RPMI7951 (cell line): Measurements from ENCODE around the gene RFX4. TPM values are rescaled to one million over a fixed set of nuclear protein-coding genes. Genes with fewer than 3 reads are reported as not detected.
A peak's percentile ranks its signal among the peaks of the same experiment; 100 is the strongest.
"Not testable (repeated sequence)": the region's sequence is repeated elsewhere in the genome, so short reads cannot be mapped to it uniquely, and the experiment has no call there.

Source experiments
- DNase-seq: peaks from one replicate; pipeline ENCODE4 v3.0.0-alpha.2; 2012; ENCODE audit warnings: low read depth
- total RNA-seq: library from RNA; depleted of rRNA; stranded (reverse); fragments of >200 nt; shearing (Covaris generic); gene quantifications from 2 replicates; pipeline ENCODE4 v1.2.3, GENCODE V29; 2014

The RFX4 gene
- total RNA-seq, 1 experiment from 2014 or later = not detected

DNA sequence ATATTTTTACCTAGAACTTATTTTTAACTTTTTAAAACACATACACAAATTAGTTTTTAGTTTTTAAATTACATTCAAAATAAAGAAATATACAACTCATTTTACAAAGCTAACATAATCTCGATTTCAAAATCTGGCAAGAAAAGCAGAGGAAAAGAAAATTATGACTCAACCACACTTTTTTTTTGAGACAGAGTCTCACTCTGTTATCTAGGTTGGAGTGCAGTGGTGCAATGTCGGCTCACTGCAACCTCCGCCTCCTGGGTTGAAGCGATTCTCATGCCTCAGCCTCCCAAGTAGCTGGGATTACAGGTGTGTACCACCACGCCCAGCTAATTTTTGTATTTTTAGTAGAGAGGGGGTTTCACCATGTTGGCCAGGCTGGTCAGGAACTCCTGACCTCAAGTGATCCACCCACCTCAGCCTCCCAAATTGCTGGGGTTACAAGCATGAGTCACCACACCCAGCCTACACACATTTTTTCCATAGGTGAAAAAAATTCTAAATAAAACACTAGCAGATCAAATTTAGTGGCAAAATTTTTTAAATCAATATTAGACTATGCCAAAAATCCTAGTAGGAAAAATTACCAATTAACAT lies 143.9 kb downstream of the RFX4 start:
- DNase-seq = not testable (repeated sequence)

DNA sequence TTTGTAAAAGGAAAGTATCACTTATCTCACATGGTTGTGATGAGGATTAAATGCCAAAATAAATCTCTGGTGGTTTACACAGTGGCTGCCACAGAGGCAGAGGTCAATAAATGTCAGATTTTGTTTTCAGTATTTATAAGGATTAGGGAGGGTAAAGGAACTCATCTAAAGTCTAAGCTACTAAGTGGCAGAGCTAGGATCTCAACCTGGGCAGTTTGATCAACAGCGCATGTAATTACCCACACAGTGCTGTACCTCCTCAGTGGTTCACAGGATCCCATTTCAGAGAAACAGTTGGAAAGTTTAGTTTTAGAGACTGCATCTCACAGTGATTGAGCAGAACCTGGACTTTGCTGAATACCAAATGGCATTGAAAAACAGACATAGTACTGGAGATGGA lies 146.8 kb downstream of the RFX4 start:
- DNase-seq = no peak

DNA sequence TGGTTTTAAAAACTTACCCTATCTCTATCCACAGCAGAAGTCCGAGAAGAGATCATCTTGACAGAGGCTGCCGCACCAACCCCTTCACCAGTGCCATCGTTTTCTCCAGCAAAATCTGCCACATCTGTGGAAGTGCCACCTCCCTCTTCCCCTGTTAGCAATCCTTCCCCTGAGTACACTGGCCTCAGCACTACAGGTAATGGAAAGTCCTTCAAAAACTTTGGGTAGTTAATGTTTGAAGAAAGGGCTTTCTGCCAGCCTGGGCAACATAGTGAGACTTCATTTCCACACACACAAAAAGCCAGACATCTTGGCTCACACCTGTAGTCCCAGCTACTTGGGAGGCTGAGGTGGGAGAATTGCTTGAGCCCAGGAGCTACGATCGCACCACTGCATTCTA lies 150.1 kb downstream of the RFX4 start:
- no peak for DNase-seq

DNA sequence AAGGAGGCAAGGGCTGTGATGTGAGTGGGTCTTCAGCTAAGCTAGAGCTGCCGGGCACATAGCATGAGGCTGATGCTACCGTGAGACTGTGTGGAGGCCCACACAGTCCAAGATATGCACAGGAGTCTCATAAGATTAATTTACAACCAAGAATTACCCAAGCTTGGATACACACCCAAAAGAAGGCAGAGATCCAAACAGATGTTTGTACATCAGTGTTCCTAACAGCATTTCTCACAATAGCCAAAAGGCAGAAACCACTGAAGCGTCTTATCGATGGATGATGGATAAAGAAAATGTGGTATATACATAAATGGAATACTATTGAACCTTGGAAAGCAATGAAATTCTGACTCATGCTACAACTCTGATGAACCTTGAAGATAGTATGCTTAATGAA lies 150.9 kb downstream of the RFX4 start:
- DNase-seq = no peak

DNA sequence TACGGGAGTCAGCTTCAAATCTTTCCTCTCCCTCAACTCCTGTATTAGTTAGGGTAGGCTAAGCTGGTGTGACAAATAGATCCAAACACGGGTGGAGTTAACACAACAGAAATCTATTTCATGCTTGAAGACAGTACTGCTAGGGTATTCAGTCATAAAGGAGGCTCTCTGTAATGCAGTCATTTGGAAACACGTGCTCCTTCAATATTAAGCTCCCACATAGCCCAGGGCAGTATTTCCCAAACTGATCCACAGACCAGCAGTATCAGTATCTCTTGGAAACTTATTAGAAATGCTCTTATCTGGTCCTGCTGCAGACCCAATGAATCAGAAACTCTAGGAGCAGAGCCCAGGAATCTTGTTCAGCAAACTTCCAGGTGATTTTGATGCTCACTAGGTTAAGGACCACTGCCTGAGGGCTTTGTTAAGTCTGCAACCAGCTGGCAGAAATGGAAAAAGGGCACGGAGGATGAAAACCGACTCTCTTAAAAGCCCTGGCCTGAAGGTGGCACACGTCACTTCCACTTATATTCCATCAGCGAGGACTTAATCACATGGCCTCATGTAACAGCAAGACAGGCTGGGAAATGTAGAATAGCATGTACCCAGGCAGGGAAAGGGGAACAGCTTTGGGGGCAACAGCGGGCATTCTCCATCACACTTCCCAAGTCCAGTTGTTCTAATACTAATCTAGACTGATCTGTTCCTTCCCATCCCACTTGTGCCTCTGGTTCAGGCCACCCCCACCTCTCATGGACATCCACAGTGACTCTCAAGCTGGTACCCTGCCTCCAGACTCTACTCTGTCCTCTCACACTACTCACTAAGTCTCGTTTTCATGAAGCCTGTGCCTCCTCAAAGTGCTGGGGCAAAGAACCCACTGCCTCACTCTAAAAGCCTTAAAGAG lies 153.5 kb downstream of the RFX4 start:
- DNase-seq = peak; percentile 14

DNA sequence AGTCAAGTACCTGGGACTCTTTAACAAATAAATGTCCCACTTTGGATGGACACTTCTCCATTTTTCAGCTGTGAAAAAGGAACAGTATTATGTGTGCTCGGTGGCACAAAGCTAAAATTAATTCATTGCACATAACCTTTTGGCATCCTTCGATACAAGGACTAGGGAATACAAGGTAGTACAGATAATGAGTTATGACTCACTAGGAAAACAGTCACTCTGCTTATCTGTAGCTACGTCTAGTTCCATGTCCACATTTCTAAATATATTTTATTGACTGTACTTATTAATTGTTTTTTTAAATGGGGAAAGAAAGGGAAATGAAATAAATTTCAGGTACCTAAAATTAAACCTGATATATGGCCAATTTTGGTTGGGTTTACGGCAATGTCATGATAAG lies 156.5 kb downstream of the RFX4 start:
- DNase-seq = no peak

DNA sequence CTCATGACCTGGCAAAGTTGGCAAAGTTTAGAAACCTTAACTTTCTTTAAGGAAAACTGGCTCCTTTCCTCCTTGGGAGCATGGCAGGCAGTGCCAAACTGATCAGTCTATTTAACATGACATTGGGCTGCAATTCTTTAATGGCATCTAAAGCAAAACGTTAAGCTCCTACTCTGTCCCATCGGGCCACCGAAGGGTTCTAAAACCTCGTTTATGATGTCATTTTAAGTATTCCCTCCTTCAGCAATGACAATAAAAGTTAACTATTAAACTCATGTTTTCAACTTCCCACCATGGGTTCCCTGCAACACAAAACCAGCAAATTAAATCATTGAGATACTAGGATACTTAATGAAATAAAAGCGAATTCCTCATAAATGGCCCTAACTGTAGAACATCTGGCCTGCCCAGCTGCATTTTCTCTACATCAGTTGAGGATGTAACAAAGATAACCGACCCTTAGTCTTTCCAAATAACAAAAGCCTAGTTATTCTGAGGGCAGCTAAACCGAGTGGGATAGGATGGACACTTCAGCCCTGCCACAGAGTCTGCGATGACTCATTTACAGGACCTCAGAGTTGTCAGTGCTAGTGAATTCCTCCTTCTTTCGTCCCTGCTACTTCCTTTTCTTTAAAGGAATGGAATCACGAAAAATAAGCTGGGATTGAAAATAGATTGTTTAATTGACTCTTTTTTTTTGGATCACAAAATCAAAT lies 157.2 kb downstream of the RFX4 start:
- DNase-seq = peak; percentile 59

DNA sequence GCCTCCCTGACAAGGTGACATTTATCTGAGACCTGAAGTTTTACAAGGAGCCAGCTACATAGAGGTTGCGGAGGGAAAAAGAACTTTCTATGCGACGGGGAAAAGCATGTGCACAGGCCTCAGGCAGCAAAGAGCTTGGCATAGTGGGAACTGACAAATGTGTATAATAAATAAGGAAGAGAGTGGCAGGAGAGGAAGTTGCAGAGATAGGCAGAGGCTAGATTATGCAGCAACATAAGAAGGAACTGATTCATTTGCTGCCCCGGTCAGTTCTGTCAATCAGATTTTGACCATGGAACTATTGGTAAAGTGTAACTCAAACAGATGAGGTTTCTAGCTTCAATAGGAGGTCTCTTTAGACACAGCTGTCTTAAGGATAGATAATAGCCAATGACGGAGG lies 158.0 kb downstream of the RFX4 start:
- no peak for DNase-seq

DNA sequence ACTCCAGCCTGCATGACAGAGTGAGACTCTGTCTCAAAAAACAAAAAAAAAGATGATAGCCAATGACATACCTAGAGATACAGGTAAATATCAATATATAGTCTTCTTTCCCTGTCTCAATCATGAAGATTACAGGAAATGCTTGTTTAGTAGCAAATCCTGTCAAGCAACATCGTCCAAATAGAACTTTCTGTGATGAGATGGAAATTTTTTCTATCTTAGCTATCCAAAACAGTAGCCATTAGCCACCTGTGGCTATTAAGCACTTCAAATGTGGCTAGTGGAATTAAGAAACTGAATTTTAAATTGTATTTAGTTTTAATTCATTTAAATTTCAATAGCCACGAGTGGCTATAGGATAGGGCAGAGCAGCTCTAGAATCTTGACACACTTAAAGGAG lies 158.4 kb downstream of the RFX4 start:
- DNase-seq = no peak

DNA sequence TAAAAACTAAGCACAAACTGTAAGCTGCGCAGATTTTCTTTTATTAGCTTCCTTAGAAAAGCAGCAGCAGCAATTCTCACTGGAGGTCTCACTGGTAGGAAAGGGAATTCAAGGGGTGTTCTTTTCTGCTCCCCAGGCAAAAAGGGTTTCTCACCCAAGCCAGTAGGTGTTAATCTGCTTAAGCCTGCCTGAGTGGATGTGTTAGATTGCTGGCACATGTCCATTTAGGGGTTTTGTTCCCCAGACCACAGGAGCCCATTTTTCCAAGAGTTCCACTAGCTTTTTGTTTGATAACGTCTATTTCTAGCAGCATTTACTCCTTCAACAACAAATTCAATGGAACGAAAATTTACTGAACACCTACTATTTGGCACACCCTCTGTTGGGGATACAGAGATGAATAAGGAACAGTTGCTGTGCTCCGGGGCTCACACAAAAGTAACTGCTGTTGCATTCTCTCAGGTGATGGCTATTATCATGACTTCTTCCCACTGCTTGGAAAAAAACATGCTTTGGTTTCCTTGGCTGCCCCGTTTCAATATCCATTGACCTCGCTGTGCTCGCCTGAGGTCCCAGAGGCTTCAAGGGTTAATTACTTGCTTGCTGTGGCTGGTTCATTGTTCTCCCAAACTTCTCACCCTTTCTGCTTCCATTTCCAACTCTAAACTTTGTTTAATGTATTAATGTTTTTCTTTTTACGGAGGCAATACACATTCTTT lies 160.6 kb downstream of the RFX4 start:
- DNase-seq = no peak

DNA sequence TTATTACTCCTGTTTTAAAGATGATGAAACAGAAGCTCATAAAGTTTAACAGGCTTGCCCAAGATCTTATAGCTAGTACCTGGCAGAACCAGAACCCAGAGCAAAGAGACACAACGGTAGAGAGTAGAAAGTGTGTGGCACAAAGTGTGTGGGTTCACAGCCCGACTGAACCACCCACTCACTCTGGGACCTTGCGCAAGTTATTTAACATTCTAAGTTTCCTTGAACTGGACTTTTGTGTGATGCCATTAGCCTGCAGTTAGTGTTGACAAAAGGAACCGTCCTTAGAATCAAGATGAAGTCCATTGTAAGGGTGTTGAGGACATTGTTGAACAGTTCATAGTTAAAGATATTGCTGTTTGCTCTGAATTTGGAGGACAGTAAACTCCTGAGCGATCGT lies 161.8 kb downstream of the RFX4 start:
- DNase-seq = no peak

DNA sequence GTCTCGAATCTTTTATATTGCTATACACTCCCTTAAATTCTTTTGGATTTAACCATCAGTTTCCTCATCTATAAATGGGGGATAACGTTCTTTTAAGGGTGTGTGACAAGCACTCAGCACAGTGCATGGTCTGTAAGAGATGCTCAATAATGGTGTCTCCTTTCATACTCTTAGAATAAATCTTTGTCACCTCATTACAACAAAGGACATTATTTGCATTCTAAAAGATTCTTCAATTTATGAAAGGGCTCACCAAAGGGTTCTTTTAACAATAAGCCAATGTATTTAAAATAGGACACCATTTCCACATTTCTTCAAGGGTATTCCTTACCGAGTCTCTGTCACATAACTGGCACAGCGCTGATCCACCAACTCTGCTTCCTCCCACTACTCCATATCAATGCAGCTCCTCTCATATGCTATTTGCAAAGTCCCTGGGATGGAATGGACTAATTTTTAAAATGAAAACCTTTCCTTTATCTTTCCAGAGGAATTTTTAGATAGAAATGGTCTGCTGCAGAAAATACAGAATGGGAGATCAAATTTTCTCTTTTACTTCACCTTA lies 162.5 kb downstream of the RFX4 start:
- DNase-seq = no peak

DNA sequence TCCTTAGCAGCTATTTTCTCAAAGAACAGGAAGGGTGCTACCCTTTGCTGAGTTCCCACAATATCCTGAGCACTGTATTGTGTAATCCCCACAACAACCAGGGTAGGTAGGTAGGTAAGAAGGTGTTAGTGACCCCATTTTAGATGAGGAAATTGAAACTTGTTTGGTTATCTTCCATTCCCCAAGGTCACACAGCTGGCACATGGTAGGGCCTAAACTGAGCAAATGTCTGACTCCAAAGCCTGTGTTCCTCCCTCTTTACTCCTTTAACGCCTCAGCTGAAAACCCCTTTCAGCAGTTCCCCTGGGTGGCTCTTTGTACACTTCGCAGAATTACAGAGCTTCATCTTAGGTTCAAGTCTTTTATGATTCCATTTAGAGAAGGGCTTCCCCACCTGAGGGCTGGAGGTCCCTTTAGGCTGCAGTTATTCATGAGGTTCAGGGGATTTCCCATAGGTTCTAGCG lies 165.2 kb downstream of the RFX4 start:
- DNase-seq = no peak

DNA sequence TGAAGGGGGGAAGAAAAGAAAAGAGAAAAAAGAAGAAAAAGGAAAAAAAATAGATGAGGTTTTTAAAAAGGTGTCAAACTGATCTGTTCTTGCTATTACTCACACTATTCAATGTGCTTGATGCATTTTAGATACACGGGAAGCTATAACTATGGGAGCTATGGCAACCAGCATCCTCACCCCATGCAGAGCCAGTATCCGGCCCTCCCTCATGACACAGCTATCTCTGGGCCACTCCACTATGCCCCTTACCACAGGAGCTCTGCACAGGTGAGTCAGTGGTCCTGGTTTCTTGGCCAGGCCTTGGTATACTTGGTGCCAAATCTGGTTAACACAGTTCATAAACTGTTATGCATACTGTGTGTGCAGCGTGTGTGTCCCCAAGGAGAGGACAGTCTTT lies 167.7 kb downstream of the RFX4 start:
- DNase-seq = no peak

DNA sequence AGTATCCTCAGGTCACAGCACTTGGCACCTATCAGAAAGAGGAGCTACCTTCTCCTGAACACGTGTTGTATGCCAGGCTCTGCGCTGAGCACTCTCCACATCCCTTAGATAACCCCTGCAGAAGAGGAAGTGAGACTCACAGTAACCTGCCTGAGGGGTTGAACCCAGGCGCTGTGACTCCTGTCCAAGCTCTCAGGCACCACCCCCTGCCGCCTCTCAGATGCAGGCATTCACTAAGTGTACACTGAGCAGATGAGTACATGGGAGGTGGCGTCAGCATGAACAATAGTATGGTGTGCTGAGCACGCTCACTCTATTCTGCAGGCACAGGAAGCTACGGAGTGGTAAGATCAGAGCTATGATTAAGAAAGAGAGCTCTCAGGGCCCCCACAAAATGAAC lies 170.7 kb downstream of the RFX4 start:
- DNase-seq = no peak

DNA sequence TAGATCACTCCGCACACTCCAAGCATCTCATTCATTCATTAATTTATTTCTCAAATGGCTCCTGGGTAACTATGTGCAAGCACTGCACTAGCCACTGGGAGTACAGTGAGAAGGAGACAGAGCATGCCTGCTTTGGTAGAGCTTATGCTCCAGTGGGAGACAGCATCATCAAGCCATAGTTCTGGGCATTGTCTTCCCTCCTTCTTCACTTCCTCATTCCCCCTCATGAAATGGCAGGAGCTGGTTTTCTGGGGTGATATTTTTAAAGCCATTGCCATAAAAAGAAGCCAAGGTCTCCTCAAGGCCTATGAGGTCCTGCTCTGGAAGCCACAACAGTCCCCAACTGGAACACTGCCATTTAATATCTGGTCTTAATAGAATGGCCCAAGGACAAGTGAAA lies 171.5 kb downstream of the RFX4 start:
- no peak for DNase-seq

DNA sequence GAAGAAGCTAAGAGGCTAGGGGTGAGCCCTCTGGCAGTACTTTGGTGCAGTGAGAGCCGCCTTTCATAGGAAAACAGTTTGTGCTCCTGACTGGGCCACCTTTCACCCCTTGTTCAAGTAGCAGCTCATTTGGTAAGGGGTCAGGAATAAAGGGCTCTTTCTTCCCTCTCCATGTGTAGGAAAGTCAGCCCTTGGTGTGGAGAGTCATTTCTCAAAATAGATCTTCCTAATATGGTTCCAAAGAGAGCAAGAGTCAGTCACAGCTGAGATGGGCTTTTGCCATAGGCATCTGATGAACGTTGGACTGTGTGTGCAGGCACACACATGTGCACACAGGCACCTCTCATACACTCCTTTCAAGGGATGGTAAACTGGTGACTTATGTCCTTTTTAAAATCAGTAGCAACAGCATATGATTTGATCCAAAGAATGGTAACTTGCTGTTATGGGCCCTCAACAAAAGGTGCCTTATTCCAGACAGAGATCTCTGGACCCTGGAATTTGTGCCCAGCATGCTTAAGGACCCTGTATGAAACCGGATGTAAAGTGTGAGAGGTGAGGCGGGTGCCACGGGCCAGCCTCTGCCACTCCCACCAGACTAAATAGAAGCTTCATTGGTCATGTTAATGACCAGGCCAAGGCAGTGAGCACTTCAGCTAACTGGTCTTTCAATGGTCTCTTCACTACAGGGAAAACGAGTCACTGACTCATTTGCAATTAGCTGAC lies 175.0 kb downstream of the RFX4 start:
- peak; percentile 45 for DNase-seq

DNA sequence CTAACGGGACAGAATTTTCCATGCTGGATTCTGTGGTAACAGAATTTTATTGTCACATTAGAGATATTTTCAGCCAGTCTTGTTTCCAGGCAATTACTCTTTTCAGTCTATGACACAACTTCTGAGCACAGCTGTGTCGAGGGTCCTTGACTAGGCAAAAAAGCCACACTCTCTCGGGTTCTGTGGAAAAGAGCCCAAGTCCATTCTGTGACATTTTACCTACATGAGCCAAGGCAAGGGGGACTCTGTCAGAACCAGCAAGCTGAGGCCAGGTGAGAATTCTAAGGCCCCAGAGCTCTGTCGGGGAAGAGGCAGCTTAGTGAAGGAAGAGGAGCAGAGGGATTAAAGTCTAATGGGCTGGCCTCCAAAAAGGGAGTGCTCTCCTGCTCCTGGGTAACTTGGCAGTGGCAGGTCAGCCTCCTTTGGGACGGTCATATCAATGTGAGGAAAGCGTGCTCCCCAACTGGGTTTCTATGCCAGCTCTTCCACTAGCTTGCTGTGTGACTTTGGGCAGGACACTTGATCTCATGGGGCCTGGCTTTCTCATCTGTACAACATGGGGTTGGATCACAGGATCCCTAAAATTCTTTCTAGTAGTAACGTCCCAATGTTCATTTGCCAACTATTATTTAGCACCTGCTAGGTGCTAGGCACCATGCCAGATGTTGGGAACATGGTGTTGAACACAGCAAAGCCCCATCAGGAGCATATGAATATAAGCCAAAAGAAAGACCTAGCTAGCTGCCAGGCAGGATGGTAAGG lies 175.7 kb downstream of the RFX4 start:
- DNase-seq = no peak

DNA sequence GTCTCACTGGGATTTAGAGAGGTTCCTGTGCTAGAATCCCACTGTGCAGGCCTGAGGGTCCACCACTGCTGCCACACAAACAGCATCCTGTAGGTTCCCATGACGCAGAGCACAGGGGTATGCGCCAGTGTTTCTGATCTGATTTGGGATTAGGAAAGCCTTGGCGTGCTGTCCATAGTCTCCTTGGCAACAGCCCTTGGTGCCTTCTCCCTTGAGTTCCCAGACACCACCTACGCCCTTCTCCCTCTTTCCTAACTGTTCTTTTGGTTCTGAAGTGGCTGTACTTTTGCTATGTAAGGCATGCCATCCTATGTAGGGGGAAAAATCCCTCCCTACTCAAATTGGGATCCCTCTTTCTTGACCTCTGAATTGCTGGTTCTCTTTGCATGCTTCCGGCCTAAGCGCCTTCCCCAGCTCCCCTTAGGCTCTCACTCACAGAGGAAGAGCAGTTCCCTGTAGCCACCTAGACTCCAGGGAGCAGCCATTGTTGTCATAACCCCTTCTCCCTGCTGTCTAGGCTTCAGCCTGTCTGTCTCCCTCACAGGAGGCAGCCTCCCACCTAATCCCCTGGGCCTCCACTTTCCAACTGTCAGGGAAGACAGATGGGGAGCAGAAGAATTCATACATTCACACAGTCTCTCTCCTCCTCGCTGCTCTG lies 176.9 kb downstream of the RFX4 start:
- no peak for DNase-seq

DNA sequence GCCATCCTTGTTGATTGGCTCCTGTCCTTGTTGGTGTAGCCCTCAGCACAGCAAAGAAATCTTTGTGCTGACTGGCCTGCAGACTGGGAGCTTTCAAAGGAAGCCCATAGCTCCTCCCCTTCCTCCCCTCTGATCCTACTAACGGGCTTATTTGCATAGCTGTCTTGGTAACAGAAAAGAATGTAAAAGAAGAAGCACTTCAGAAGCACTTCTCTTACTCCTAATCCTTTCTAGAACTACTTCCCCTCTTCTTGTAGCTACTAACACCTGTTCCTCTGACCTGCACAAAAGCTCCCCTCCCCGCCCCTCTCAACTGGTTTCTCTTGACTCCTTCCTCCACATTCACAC lies 177.4 kb downstream of the RFX4 start:
- DNase-seq = peak; percentile 24
